Kidney (tissue), 14 donors: ENCODE data around the gene CNTN5. TPM values are rescaled to one million over a fixed set of nuclear protein-coding genes. Genes with fewer than 3 reads are reported as not detected.

Source experiments
- DNase-seq, 5 donors: peaks; one replicate each; pipeline ENCODE4 v3.0.0-alpha.2; 2013 to 2020
- FAIRE-seq: peaks from 2 replicates; lab custom pipeline; 2012; peaks lifted over from hg19 to GRCh38; lab: Jason Lieb, UNC
- H3K27ac ChIP-seq, 2 donors: one replicate each; pipeline ENCODE4 v1.7.0; 2013; ENCODE audit warnings: low read depth in 2 of 2, low read length in 2 of 2, inconsistent platforms in 1 of 2
- H3K27me3 ChIP-seq: one replicate; pipeline ENCODE4 v1.7.1; 2013; ENCODE audit warnings: low read length, inconsistent platforms; ENCODE audit not compliant: control insufficient read depth, insufficient read depth
- H3K36me3 ChIP-seq, 3 donors: one replicate each; pipeline versions ENCODE4 v1.7.0 to v1.7.1; 2013; ENCODE audit warnings: low read length in 3 of 3, control low read depth in 1 of 3, inconsistent platforms in 1 of 3; ENCODE audit not compliant: insufficient read depth in 3 of 3, control insufficient read depth in 2 of 3
- H3K4me1 ChIP-seq, 3 donors: one replicate each; pipeline versions ENCODE4 v1.7.0 to v1.7.1; 2013; ENCODE audit warnings: low read length in 3 of 3, inconsistent platforms in 1 of 3, low read depth in 1 of 3; ENCODE audit not compliant: control insufficient read depth in 2 of 3, insufficient read depth in 2 of 3
- H3K4me3 ChIP-seq, 3 donors: one replicate each; pipeline versions ENCODE4 v1.7.0 to v1.8.1; 2013; ENCODE audit warnings: low read length in 3 of 3, control low read depth in 1 of 3, inconsistent platforms in 1 of 3
- H3K9ac ChIP-seq, 3 donors: one replicate each; pipeline versions ENCODE4 v1.7.0 to v1.7.1; 2013; ENCODE audit warnings: low read length in 3 of 3, control low read depth in 1 of 3, inconsistent platforms in 1 of 3
- H3K9me3 ChIP-seq, 3 donors: one replicate each; pipeline versions ENCODE4 v1.7.0 to v1.7.1; 2013; ENCODE audit warnings: low read length in 3 of 3, control low read depth in 1 of 3, inconsistent platforms in 1 of 3; ENCODE audit not compliant: control insufficient read depth in 2 of 3, insufficient read depth in 1 of 3
- CTCF ChIP-seq: IDR thresholded peaks from 3 replicates; pipeline ENCODE4 v1.5.1; 2012; ENCODE audit warnings: mild to moderate bottlenecking, moderate library complexity, borderline replicate concordance; ENCODE audit not compliant: insufficient read depth; ENCODE audit errors: extremely low read depth
- intact Hi-C: fragments of 100-400 bp; cut with DNase I; formaldehyde crosslinking; loops from one replicate; pipeline ENCODE4 v1.11.1; 2022
- polyA plus RNA-seq: library from polyadenylated mRNA; stranded (reverse); fragments of 350-450 nt; fragmentation: Illumina TruSeq; extraction: RNeasy Lipid Tissue Mini Kit (QIAGEN cat#74804); gene quantifications from one replicate; pipeline ENCODE4 v1.2.3, GENCODE V29; 2014; ENCODE audit warnings: low read depth, low replicate concordance; ENCODE audit not compliant: insufficient read depth
- total RNA-seq: library from RNA; stranded (reverse); fragmentation: NEBNext Ultra II Directional; extraction: Animal tissue kit (Norgen Biotek cat#: 25700); gene quantifications from one replicate; pipeline ENCODE4 v1.2.1, GENCODE V29; 2021
- donor health status: control.
- donor health status: control.
- donor health status: control.
- donor health status: control.
- donor health status: control.
- donor health status: DM: yes; HTN: yes; CAD: no.
- donor health status: Normal renal cell carcinoma (clear cell type).

Gene CNTN5
- total and polyA plus RNA-seq, 2 donors from 2014 or later = 0.11 to 0.66 TPM

GRCh38 chr11:99537681-99538080, 516.9 kb downstream of the CNTN5 start:
- FAIRE-seq (no peak), DNase-seq (no peak)
- no peak overlapping the region for H3K9ac ChIP-seq
- no peaks in the 10 kb centered on the region for H3K9me3 ChIP-seq
- TF ChIP-seq CTCF = no peak
- no peak overlapping the region for H3K27ac ChIP-seq
- H3K4me1 ChIP-seq = no peaks in the 10 kb centered on the region
- intact Hi-C loops = no loop called here
- no peaks in the 10 kb centered on the region for H3K36me3 ChIP-seq
- no peak overlapping the region for H3K4me3 ChIP-seq
- no peaks in the 10 kb centered on the region for H3K27me3 ChIP-seq

GRCh38 chr11:99545616-99546015, 524.9 kb downstream of the CNTN5 start:
- FAIRE-seq (no peak), DNase-seq (peak in 3 of 5 donors; percentile 14 to 58 (median 50))
- intact Hi-C loops = no loop called here
- Histone ChIP-seq H3K4me1 (no peaks in the 10 kb centered on the region), H3K9ac (no peak overlapping the region), H3K27ac (no peak overlapping the region), H3K9me3 (no peaks in the 10 kb centered on the region), H3K27me3 (no peaks in the 10 kb centered on the region), H3K36me3 (no peaks in the 10 kb centered on the region), H3K4me3 (no peak overlapping the region)
- no peak for TF ChIP-seq CTCF

GRCh38 chr11:99548264-99548663, 527.5 kb downstream of the CNTN5 start:
- H3K27ac ChIP-seq = no peak overlapping the region
- no peaks in the 10 kb centered on the region for H3K27me3 ChIP-seq
- FAIRE-seq (no peak), DNase-seq (no peak)
- H3K9ac ChIP-seq = no peak overlapping the region
- intact Hi-C loops = no loop called here
- no peak for TF ChIP-seq CTCF
- no peaks in the 10 kb centered on the region for H3K36me3 ChIP-seq
- no peak overlapping the region for H3K4me3 ChIP-seq
- no peaks in the 10 kb centered on the region for H3K4me1 ChIP-seq
- no peaks in the 10 kb centered on the region for H3K9me3 ChIP-seq
